Panc1 (cell line): Measurements from ENCODE around the gene CREBBP. TPM values are rescaled to one million over a fixed set of nuclear protein-coding genes. Genes with fewer than 3 reads are reported as not detected.

ENCODE experiments used
- ATAC-seq: fragments of 200-7000 bp; cut with Tn5 transposase; 2 replicates; pipeline ENCODE4 v1.9.1; 2020; ENCODE audit warnings: mild to moderate bottlenecking, moderate library complexity
- BruUV-seq: library from RNA; stranded (reverse); fragments of 400-500 nt; replicated peaks from 2 replicates; lab custom pipeline; 2021; lab: Mats Ljungman, UMichigan
- CTCF ChIA-PET: fragments of 300-600 bp; sonication (Branson Sonifier 250); formaldehyde crosslinking; loops from one replicate; lab custom pipeline; 2022; ENCODE audit warnings: antibody characterized with exemption; lab: Charles Lee
- POLR2A ChIA-PET: fragments of 300-600 bp; sonication (Branson Sonifier 250); formaldehyde crosslinking; loops from one replicate; lab custom pipeline; 2022; ENCODE audit warnings: antibody characterized with exemption; lab: Charles Lee
- DNase-seq: peaks from one replicate; pipeline ENCODE4 v3.0.0-alpha.2; 2010; ENCODE audit warnings: low read depth, low spot score
- H3K27ac ChIP-seq: 2 replicates; pipeline ENCODE4 v1.5.1; 2011; ENCODE audit warnings: mild to moderate bottlenecking, low read length, inconsistent platforms
- H3K27me3 ChIP-seq: fragments of 200-500 bp; sonication (Bioruptor generic); 2 replicates; pipeline ENCODE4 v1.6.0; 2014; ENCODE audit warnings: low read length, inconsistent platforms; ENCODE audit not compliant: control insufficient read depth, insufficient read depth
- H3K36me3 ChIP-seq: fragments of 200-500 bp; sonication (Bioruptor generic); 2 replicates; pipeline ENCODE4 v1.5.1; 2014; ENCODE audit warnings: inconsistent platforms, mild to moderate bottlenecking, low read length, moderate library complexity; ENCODE audit not compliant: control insufficient read depth, insufficient read depth
- H3K4me1 ChIP-seq: 2 replicates; pipeline ENCODE4 v1.5.1; 2011; ENCODE audit warnings: inconsistent platforms, mild to moderate bottlenecking, low read length, moderate library complexity; ENCODE audit not compliant: control insufficient read depth, insufficient read depth
- H3K4me3 ChIP-seq, 2 experiments: 2 replicates each; pipeline ENCODE4 v1.5.1; 2011 to 2012; ENCODE audit warnings: low read depth in 2 of 2, low read length in 2 of 2, mild to moderate bottlenecking in 2 of 2, inconsistent platforms in 1 of 2, moderate library complexity in 1 of 2
- H3K9me3 ChIP-seq: fragments of 200-500 bp; sonication (Bioruptor generic); 2 replicates; pipeline ENCODE4 v1.5.1; 2014; ENCODE audit warnings: low read depth, mild to moderate bottlenecking, inconsistent platforms, low read length, moderate library complexity; ENCODE audit not compliant: control insufficient read depth, insufficient read depth
- POLR2AphosphoS5 ChIP-seq: IDR thresholded peaks from 2 replicates; pipeline ENCODE4 v1.6.1; 2012; ENCODE audit warnings: mild to moderate bottlenecking, low read depth, low read length, moderate library complexity
- REST ChIP-seq, 2 experiments: IDR thresholded peaks; 2 replicates each; pipeline ENCODE4 v1.6.1; 2011 to 2012; ENCODE audit warnings: low read depth in 2 of 2, control low read depth in 1 of 2, low read length in 1 of 2, mild to moderate bottlenecking in 1 of 2, moderate library complexity in 1 of 2; ENCODE audit not compliant: insufficient read depth in 1 of 2
- SIN3A ChIP-seq: IDR thresholded peaks from 2 replicates; pipeline ENCODE4 v1.6.1; 2012; ENCODE audit warnings: low read depth, mild to moderate bottlenecking, low read length, moderate library complexity, borderline replicate concordance; ENCODE audit not compliant: insufficient read depth
- TCF7L2 ChIP-seq: IDR thresholded peaks from 2 replicates; pipeline ENCODE4 v1.6.1; 2011; ENCODE audit warnings: mild to moderate bottlenecking, low read depth, low read length, inconsistent platforms
- in situ Hi-C: cut with HindIII; loops from 2 replicates; pipeline ENCODE4 v1.10.0; 2016; ENCODE audit warnings: low sequenced_read_pairs, low pct_unique_long_range_greater_than_20kb
- intact Hi-C: fragments of 100-400 bp; cut with micrococcal nuclease; formaldehyde crosslinking; loops from one replicate; pipeline ENCODE4 v1.10.0; 2022; ENCODE audit not compliant: unreplicated experiment
- total RNA-seq: library from RNA; stranded (reverse); gene quantifications from one replicate; pipeline ENCODE4 v1.2.1, GENCODE V29; 2021; ENCODE audit not compliant: unreplicated experiment
- TF ChIP-seq, protein P1 (sequence below): fragments of 450-650 bp; IDR thresholded peaks from 2 replicates; pipeline ENCODE4 v1.5.1; 2017; ENCODE audit warnings: mild to moderate bottlenecking

Gene CREBBP
- total RNA-seq, 1 experiment from 2014 or later = 60.2 TPM

DNA sequence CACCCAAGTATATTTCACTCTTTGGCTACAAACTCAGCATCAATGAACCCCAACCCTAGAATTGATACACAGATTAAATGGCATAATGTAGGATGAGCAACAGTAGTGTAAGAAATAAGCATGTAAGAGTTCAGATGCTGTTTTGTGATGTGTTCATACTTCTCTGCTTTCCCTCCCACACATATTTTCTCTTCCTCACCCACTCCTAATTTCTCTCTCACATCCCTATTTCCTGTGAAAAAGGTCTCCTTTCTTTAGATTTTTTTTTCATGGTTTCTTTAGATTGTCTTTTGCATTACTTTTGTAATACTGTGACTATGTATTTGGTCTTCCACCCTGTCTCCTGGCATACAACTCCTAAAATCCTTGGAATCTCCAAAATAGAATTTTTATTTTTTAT is 21.7 kb downstream of the CREBBP start:
- TF ChIP-seq POLR2AphosphoS5 (no peak), TCF7L2 (no peak), SIN3A (no peak), REST (IDR thresholded peaks at IDR 0.05; ENCODE audit: insufficient read depth in 1 of 2, low read depth in 2 of 2, low read length in 1 of 2) (no peak)
- TF ChIP-seq, protein P1, sequence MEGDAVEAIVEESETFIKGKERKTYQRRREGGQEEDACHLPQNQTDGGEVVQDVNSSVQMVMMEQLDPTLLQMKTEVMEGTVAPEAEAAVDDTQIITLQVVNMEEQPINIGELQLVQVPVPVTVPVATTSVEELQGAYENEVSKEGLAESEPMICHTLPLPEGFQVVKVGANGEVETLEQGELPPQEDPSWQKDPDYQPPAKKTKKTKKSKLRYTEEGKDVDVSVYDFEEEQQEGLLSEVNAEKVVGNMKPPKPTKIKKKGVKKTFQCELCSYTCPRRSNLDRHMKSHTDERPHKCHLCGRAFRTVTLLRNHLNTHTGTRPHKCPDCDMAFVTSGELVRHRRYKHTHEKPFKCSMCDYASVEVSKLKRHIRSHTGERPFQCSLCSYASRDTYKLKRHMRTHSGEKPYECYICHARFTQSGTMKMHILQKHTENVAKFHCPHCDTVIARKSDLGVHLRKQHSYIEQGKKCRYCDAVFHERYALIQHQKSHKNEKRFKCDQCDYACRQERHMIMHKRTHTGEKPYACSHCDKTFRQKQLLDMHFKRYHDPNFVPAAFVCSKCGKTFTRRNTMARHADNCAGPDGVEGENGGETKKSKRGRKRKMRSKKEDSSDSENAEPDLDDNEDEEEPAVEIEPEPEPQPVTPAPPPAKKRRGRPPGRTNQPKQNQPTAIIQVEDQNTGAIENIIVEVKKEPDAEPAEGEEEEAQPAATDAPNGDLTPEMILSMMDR = no peak
- intact Hi-C loops = no loop called here
- in situ Hi-C loops = no loop called here

GRCh38 chr16:3857189-3858043 is 23.1 kb downstream of the CREBBP start:
- intact Hi-C loops = no loop called here
- ChIA-PET POLR2A (interaction anchor here (0.5 kb wide), 2 partner anchors 78 to 207 kb away, joined by 5 to 6 read pairs; no protein-coding TSS in a partner anchor), CTCF (no interaction called here)
- in situ Hi-C loops = no loop called here
- no peaks in the 10 kb centered on the region for H3K27me3 ChIP-seq
- H3K27ac ChIP-seq = no peak overlapping the region
- BruUV-seq = no TSS peak
- H3K4me1 ChIP-seq = peaks cover 11% of the 10 kb centered on the region; the same call in 1 of the 2 replicates
- ATAC-seq (no peak), DNase-seq (no peak)
- TF ChIP-seq SIN3A (no peak), TCF7L2 (no peak), REST (IDR thresholded peaks at IDR 0.05; ENCODE audit: insufficient read depth in 1 of 2, low read depth in 2 of 2, low read length in 1 of 2) (no peak), POLR2AphosphoS5 (no peak)
- TF ChIP-seq, protein P1 = no peak
- H3K9me3 ChIP-seq = no peaks in the 10 kb centered on the region
- no peaks in the 10 kb centered on the region for H3K36me3 ChIP-seq
- no peak overlapping the region for H3K4me3 ChIP-seq

More for the DNA sequence above, 21.7 kb downstream of the CREBBP start:
- ATAC-seq = no peak
- Histone ChIP-seq H3K9me3 (no peaks in the 10 kb centered on the region), H3K27ac (no peak overlapping the region), H3K4me3 (no peak overlapping the region), H3K36me3 (no peaks in the 10 kb centered on the region), H3K4me1 (peaks cover 11% of the 10 kb centered on the region; the same call in 1 of the 2 replicates), H3K27me3 (no peaks in the 10 kb centered on the region)
- no peak for DNase-seq
- BruUV-seq = no TSS peak
- ChIA-PET CTCF (no interaction called here), POLR2A (no interaction called here)
